Heart left ventricle (tissue), 16 donors: ENCODE results near the gene HS3ST5. TPM values are rescaled to one million over a fixed set of nuclear protein-coding genes. Genes with fewer than 3 reads are reported as not detected.

Experiments used
- ATAC-seq, 4 donors: fragments of 200-7000 bp; cut with Tn5 transposase; one replicate each; pipeline ENCODE4 v1.9.1; 2020 to 2022; ENCODE audit warnings: moderate library complexity in 4 of 4, mild to moderate bottlenecking in 3 of 4, moderate number of reproducible peaks in 1 of 4
- DNase-seq, 5 donors: peaks; one replicate each; pipeline ENCODE4 v3.0.0-alpha.2; 2020
- H3K27ac ChIP-seq, 12 donors: fragments of 200-600 bp; sonication (generic) in 4 of 12; one replicate each; pipeline versions ENCODE4 v1.5.0 to v1.8.0; 2016 to 2022; ENCODE audit warnings: mild to moderate bottlenecking in 2 of 12
- H3K27me3 ChIP-seq, 9 donors: fragments of 200-600 bp; sonication (generic) in 2 of 9; one replicate each; pipeline versions ENCODE4 v1.5.1 to v1.8.0; 2016 to 2022; ENCODE audit warnings: mild to moderate bottlenecking in 3 of 9
- H3K36me3 ChIP-seq, 9 donors: fragments of 200-600 bp; sonication (generic) in 2 of 9; one replicate each; pipeline versions ENCODE4 v1.5.0 to v1.8.0; 2018 to 2022; ENCODE audit warnings: mild to moderate bottlenecking in 2 of 9
- H3K4me1 ChIP-seq, 12 donors: fragments of 200-600 bp; sonication (generic) in 4 of 12; one replicate each; pipeline versions ENCODE4 v1.5.0 to v1.8.0; 2016 to 2022; ENCODE audit warnings: mild to moderate bottlenecking in 3 of 12
- H3K4me3 ChIP-seq, 12 donors: fragments of 200-600 bp; sonication (generic) in 4 of 12; one replicate each; pipeline versions ENCODE4 v1.5.0 to v1.8.0; 2017 to 2022; ENCODE audit warnings: mild to moderate bottlenecking in 9 of 12, moderate library complexity in 4 of 12
- H3K9me3 ChIP-seq, 12 donors: fragments of 200-600 bp; sonication (generic) in 4 of 12; one replicate each; pipeline versions ENCODE4 v1.5.0 to v1.8.0; 2016 to 2022; ENCODE audit warnings: mild to moderate bottlenecking in 1 of 12
- POLR2A ChIP-seq, 2 donors: fragments of 450-650 bp; IDR thresholded peaks; one replicate each; pipeline ENCODE4 v1.6.1; 2017; ENCODE audit warnings: antibody characterized with exemption in 2 of 2, mild to moderate bottlenecking in 2 of 2, moderate library complexity in 2 of 2
- WGBS, 4 donors: extraction: QIAGEN DNeasy Blood & Tissue Kit in 2 of 4; methylation state at CpG; one replicate each; pipeline versions ENCODE4 v1.1.5 to v1.1.7; 2013 to 2018; 5-methylcytosine and 5-hydroxymethylcytosine counted together
- intact Hi-C, 10 donors: fragments of 100-400 bp; cut with DNase I; formaldehyde crosslinking; loops; one replicate each; pipeline versions ENCODE4 v1.11.1 to v1.14.2; 2022
- long read RNA-seq, 3 donors: library from polyadenylated mRNA; unstranded; transcript quantifications; one replicate each; pipeline ENCODE4 v2.0.0, GENCODE V29; 2020 to 2021
- polyA plus RNA-seq, 2 donors: library from polyadenylated mRNA; stranded (reverse); fragments of 200-250 nt; gene quantifications; one replicate each; pipeline ENCODE4 v1.2.3, GENCODE V29; 2013
- total RNA-seq, 9 donors: library from RNA; depleted of rRNA in 2 of 9; stranded (reverse); fragments of >200 nt in 2 of 9; fragmentation: NEBNext Ultra II Directional in 3 of 9; extraction: Animal tissue kit (Norgen Biotek cat#: 25700) in 3 of 9; gene quantifications; one replicate each; pipeline versions ENCODE4 v1.1.0 to v1.2.4, GENCODE V29; 2016 to 2023
- TF ChIP-seq, protein P1 (sequence below), 12 donors: fragments of 200-600 bp; sonication (generic) in 4 of 12; IDR thresholded peaks; one replicate each; pipeline versions ENCODE4 v1.5.0 to v1.8.0; 2018 to 2022; ENCODE audit warnings: antibody characterized with exemption in 12 of 12, mild to moderate bottlenecking in 5 of 12
- donor health status: ischemic (EF 13 %, LVEDD 7.1; RV severe dilation, severe dysfunction).
- donor health status: healthy with polysubstance abuse.
- donor health status: DM: no; HTN: yes; CAD: no.
- donor health status: DM: no; HTN: no; CAD: no.
- donor health status: ischemic (EF 25% LVEDD 6.9; RV normal size, moderate dysfunction).
- donor health status: ischemic (EF 25% LVEDD 5.7; RV mildly dilated, moderate dysfunction).
- donor health status: healthy.
- donor health status: DM: yes; HTN: yes; CAD: no.
- donor health status: ischemic (EF 35%, LVEDD 5.7; RV mildly dilated, moderate dysfunction).
- donor health status: nonischemic (EF 11% LVEDD 7.7; RV severe dilation, severe dysfunction).
- donor health status: DM: yes; HTN: yes; CAD: no.
- donor health status: PGD.
- donor health status: ischemic (EF 29% LVEDD 5.4; RV normal size, mild dysfunction).
- donor health status: nonischemic (EF 23%, LVEDD 6.1; RV moderate dilation, normal function).

HS3ST5 gene, protein sequence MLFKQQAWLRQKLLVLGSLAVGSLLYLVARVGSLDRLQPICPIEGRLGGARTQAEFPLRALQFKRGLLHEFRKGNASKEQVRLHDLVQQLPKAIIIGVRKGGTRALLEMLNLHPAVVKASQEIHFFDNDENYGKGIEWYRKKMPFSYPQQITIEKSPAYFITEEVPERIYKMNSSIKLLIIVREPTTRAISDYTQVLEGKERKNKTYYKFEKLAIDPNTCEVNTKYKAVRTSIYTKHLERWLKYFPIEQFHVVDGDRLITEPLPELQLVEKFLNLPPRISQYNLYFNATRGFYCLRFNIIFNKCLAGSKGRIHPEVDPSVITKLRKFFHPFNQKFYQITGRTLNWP
- total RNA-seq: not detected
- not detected for polyA plus RNA-seq
- long read RNA-seq, donor 1: 0 reads
- long read RNA-seq, donor 2: 0 reads
- long read RNA-seq, donor 3, partial matches to known transcripts: 0 of 1 reads
- long read RNA-seq, donor 3, other reads (novel, unspliced or antisense): 1 of 1 reads

DNA sequence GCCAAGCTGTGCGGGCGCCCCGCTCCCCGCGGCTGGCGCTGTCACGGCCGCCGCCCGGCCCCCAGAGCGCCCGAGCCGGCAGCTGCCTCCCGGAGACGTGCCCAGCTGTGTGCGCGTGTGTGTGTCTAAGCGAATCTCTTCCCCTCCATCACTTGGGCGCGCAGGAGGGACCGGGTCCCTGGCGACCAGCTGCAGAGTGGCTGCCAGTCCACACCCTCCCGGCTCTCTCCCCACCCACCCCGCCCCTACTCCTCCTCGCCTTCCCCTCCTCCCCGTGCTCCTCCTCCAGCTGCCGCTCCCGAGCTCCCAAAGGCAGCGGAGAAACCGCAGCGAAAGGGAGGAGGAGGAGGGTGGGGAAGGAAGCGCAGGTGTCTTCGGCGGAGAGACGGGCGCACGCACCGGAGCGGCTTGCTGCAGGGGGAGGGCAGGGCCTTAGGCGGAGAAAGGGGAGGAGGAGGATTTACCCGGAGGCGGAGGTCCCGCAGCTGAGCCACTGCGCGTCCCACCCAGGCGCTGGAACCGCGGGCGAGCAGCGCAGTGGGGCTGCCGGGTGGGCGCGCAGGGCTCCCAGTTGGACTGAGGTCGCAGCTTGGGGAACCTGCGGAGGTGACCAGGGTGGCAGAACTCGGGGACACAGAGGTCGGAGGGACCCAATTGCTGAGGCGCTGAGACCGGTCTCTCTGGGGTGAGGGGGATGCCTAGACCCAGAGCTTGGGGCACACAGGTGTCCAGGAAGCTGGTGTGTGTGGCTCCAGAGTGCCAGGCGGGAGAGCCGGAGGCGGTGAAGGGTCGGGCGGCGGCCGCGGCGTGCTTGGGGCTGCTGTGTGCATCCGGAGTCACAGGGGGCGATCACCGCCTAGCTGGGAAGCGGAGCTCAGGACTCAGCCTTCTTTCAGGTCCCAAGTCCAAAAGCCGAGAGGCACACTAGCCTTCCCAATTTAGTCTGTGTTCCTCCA lies at the start of gene HS3ST5:
Gene HS3ST5, minus strand, starts transcription at position 198 of the 956 bp plus-strand sequence. CDS start 280,178 bp downstream, outside the sequence.
- intact Hi-C loops: no loop called here
- peak in 4 of 5 donors; percentile 19 to 46 (median 28) for DNase-seq
- TF ChIP-seq POLR2A (IDR thresholded peaks at IDR 0.05): no peak
- TF ChIP-seq, protein P1, sequence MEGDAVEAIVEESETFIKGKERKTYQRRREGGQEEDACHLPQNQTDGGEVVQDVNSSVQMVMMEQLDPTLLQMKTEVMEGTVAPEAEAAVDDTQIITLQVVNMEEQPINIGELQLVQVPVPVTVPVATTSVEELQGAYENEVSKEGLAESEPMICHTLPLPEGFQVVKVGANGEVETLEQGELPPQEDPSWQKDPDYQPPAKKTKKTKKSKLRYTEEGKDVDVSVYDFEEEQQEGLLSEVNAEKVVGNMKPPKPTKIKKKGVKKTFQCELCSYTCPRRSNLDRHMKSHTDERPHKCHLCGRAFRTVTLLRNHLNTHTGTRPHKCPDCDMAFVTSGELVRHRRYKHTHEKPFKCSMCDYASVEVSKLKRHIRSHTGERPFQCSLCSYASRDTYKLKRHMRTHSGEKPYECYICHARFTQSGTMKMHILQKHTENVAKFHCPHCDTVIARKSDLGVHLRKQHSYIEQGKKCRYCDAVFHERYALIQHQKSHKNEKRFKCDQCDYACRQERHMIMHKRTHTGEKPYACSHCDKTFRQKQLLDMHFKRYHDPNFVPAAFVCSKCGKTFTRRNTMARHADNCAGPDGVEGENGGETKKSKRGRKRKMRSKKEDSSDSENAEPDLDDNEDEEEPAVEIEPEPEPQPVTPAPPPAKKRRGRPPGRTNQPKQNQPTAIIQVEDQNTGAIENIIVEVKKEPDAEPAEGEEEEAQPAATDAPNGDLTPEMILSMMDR (IDR thresholded peaks at IDR 0.05): peak in 6 of 12 donors; percentile 11 to 38 (median 28)
- 0 to 1% (median 1%) methylated on average over 30 to 73 of the region's 73 CpGs for WGBS, 4 donors
- Histone ChIP-seq H3K36me3 (no peaks in the 10 kb centered on the region), H3K4me1 (peaks cover 0 to 26% (median 6%) of the 10 kb centered on the region in 12 donors), H3K27me3 (peaks cover 10 to 54% (median 23%) of the 10 kb centered on the region in 9 donors), H3K4me3 (peak within 1 kb of the TSS; percentile 29 to 59 (median 50)), H3K9me3 (no peaks in the 10 kb centered on the region), H3K27ac (no peak within 1 kb of the TSS)
- peak in 3 of 4 donors; percentile 73 to 90 (median 74) for ATAC-seq

DNA sequence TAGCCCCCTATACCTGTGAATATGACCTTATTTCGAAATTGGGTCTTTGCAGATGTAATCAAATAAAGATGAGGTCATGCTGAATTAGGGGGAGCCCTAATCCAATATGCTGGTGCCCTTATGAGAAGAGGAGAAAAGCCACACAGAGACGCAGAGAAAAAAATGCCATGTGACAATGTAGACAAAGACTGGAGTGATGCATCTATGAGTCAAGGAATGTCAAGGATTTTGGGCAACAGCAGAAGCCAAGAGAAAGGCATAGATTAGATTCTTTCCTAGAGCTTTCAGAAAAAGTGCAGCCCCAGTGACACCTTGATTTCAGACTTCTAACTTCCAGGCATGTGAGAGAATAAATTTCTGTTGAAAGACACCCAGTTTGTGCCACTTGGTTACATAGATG lies 47.4 kb upstream of the HS3ST5 start:
- Histone ChIP-seq H3K4me3 (no peak overlapping the region), H3K4me1 (no peaks in the 10 kb centered on the region), H3K9me3 (no peaks in the 10 kb centered on the region), H3K36me3 (no peaks in the 10 kb centered on the region), H3K27ac (no peak overlapping the region), H3K27me3 (no peaks in the 10 kb centered on the region)
- TF ChIP-seq POLR2A (IDR thresholded peaks at IDR 0.05): no peak
- TF ChIP-seq, protein P1 (IDR thresholded peaks at IDR 0.05): no peak
- DNase-seq (no peak), ATAC-seq (no peak)
- intact Hi-C loops: no loop called here
- WGBS, 4 donors: 71 to 80% (median 74%) methylated on average over 2 of the region's 2 CpGs

DNA sequence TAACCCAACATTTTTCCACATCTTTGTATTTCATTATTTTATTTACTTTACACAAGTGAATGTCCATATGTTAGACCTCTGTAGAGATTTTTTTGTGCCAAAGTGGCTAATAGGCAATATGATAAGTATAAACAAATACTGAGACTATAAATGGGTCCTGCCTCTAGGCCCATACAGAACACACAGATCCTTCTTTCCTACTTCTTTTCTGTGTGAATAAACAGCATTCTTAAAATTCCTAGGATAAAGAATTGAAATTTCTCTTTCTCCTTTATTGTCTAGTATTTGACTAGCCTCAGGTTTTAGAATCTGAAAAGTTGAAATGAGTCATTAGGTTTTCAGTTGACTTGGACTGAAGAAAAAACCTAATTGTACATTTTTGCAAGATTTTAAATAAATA lies 46.3 kb upstream of the HS3ST5 start:
- Histone ChIP-seq H3K4me3 (no peak overlapping the region), H3K36me3 (no peaks in the 10 kb centered on the region), H3K27ac (no peak overlapping the region), H3K4me1 (no peaks in the 10 kb centered on the region), H3K9me3 (no peaks in the 10 kb centered on the region), H3K27me3 (no peaks in the 10 kb centered on the region)
- no peak for DNase-seq
- TF ChIP-seq, protein P1 (IDR thresholded peaks at IDR 0.05): no peak
- TF ChIP-seq POLR2A (IDR thresholded peaks at IDR 0.05): no peak
- no peak for ATAC-seq
- intact Hi-C loops: no loop called here

DNA sequence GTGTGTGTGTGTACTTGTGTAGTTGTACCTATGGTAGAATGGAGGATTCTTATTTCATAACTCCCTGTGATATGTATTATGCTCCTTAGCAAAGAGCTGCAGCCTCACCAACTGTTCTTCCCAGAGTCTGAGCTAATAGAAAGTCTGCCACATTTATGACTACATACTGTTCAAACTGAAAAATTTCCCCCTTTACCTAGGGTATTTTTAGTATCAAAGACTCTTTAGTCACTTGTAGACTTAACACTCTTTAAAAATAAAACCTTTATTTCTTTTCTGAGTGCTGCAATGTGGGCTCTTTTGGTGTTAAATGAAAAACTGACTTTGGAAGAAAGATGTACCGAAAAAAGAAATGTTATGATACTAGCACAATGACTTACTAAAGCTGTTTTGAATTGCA lies 39.6 kb upstream of the HS3ST5 start:
- H3K36me3 ChIP-seq: no peaks in the 10 kb centered on the region
- 87 to 97% (median 94%) methylated on average over 1 of the region's 1 CpG for WGBS, 4 donors
- ATAC-seq: no peak

More for the DNA sequence above, 39.6 kb upstream of the HS3ST5 start:
- H3K27me3 ChIP-seq: no peaks in the 10 kb centered on the region
- TF ChIP-seq, protein P1 (IDR thresholded peaks at IDR 0.05): no peak
- no peaks in the 10 kb centered on the region for H3K9me3 ChIP-seq
- no peak overlapping the region for H3K27ac ChIP-seq
- intact Hi-C loops: no loop called here
- no peak overlapping the region for H3K4me3 ChIP-seq
- H3K4me1 ChIP-seq: no peaks in the 10 kb centered on the region
- no peak for DNase-seq
